Measurements from ENCODE around the gene FZR1. TPM values are rescaled to one million over a fixed set of nuclear protein-coding genes. Genes with fewer than 3 reads are reported as not detected.

Gene FZR1
- total and polyA plus RNA-seq, 2 of the 8 experiments (the other 6 are each of a cell fraction or from before 2014, with no cell fraction given) = 21.6 to 35.5 TPM

DNA sequence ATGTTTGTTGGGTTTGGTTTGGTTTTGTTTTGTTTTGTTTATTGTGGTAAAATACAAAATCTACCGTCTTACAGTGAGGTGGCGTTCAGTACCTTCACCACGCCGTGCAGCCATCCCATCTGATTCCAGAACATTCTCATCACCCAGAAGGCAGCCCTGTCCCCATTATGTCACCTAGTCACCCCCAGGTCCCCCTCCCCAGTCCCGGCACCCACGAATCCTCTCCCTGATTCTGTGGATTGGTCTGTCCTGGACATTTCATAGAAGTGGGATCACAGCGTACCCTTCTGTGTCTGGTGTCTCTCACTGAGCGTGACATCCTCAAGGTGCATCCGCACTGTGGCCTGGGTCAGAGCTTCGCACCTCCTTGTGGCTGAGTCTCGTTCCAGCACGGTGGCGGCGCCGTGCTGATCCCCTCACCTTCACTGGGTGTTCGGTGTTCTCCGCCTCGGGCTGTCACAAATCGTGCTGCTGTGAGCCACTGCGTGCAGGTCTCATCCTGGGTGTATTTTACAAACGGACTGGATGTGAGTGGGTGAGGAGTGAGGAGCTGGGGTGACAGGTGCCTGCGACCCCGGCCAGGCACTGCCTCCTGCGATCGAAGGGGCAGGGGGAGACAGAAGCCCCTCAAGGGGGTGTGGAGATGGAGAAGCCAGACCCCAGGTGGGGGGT lies 32.3 kb downstream of the FZR1 start (continued):
- TF ChIP-seq, protein P1, sequence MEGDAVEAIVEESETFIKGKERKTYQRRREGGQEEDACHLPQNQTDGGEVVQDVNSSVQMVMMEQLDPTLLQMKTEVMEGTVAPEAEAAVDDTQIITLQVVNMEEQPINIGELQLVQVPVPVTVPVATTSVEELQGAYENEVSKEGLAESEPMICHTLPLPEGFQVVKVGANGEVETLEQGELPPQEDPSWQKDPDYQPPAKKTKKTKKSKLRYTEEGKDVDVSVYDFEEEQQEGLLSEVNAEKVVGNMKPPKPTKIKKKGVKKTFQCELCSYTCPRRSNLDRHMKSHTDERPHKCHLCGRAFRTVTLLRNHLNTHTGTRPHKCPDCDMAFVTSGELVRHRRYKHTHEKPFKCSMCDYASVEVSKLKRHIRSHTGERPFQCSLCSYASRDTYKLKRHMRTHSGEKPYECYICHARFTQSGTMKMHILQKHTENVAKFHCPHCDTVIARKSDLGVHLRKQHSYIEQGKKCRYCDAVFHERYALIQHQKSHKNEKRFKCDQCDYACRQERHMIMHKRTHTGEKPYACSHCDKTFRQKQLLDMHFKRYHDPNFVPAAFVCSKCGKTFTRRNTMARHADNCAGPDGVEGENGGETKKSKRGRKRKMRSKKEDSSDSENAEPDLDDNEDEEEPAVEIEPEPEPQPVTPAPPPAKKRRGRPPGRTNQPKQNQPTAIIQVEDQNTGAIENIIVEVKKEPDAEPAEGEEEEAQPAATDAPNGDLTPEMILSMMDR (IDR thresholded peaks at IDR 0.05; ENCODE audit: control extremely low read depth in 1 of 3, insufficient read depth in 1 of 3, low read depth in 1 of 3, low read length in 3 of 3) = peak in 2 of 3 experiments; percentile 26 to 31; a peak in 2 of 4 replicates
- TF ChIP-seq RAD21 (IDR thresholded peaks at IDR 0.05 in 1 of 2, conservative IDR thresholded peaks at IDR 0.05 in 1 of 2; ENCODE audit: low read depth in 2 of 2, low read length in 2 of 2) (peak in 1 of 2 experiments; percentile 26; a peak in 1 of 4 replicates), NRF1 (IDR thresholded peaks at IDR 0.05; ENCODE audit: low read depth, low read length) (no peak), CHD1 (IDR thresholded peaks at IDR 0.05; ENCODE audit: low read depth, low read length) (no peak), GTF2F1 (IDR thresholded peaks at IDR 0.05; ENCODE audit: borderline replicate concordance, low read depth, low read length) (no peak), SIRT6 (IDR thresholded peaks at IDR 0.05; ENCODE audit: low read length) (no peak), YY1 (IDR thresholded peaks at IDR 0.05; ENCODE audit: low read depth, low read length) (no peak), CHD2 (IDR thresholded peaks at IDR 0.05; ENCODE audit: low read length) (no peak), SP1 (IDR thresholded peaks at IDR 0.05; ENCODE audit: low read depth, low read length) (no peak), TAF7 (optimal IDR thresholded peaks at IDR 0.05; ENCODE audit: borderline replicate concordance, low read depth, low read length) (no peak)
- TF ChIP-seq, protein P2, sequence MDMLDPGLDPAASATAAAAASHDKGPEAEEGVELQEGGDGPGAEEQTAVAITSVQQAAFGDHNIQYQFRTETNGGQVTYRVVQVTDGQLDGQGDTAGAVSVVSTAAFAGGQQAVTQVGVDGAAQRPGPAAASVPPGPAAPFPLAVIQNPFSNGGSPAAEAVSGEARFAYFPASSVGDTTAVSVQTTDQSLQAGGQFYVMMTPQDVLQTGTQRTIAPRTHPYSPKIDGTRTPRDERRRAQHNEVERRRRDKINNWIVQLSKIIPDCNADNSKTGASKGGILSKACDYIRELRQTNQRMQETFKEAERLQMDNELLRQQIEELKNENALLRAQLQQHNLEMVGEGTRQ (IDR thresholded peaks at IDR 0.05; ENCODE audit: low read length) = no peak
- TF ChIP-seq, protein P3, sequence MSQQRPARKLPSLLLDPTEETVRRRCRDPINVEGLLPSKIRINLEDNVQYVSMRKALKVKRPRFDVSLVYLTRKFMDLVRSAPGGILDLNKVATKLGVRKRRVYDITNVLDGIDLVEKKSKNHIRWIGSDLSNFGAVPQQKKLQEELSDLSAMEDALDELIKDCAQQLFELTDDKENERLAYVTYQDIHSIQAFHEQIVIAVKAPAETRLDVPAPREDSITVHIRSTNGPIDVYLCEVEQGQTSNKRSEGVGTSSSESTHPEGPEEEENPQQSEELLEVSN (IDR thresholded peaks at IDR 0.05) = no peak
